ENCODE data around the gene RIPPLY3. TPM values are rescaled to one million over a fixed set of nuclear protein-coding genes. Genes with fewer than 3 reads are reported as not detected.
"Not testable (repeated sequence)": the region's sequence is repeated elsewhere in the genome, so short reads cannot be mapped to it uniquely, and the experiment has no call there.

The RIPPLY3 gene
- total RNA-seq, 1 donor from 2014 or later, result not detected

GRCh38 chr21:36981049-36981391 is 25.5 kb upstream of the RIPPLY3 start:
- Histone ChIP-seq H3K27ac (ENCODE audit: low read depth, low read length) (no peak overlapping the region), H3K36me3 (ENCODE audit: control insufficient read depth in 3 of 3, insufficient read depth in 3 of 3, low read length in 3 of 3) (peaks cover 0 to 3% (median 2%) of the 10 kb centered on the region in 3 donors), H3K27me3 (ENCODE audit: control insufficient read depth in 3 of 3, insufficient read depth in 3 of 3, low read length in 3 of 3) (no peaks in the 10 kb centered on the region), H3K4me3 (ENCODE audit: low read length in 3 of 3) (peak overlapping the region; percentile 66 to 80 (median 77)), H3K9ac (ENCODE audit: low read depth in 1 of 3, low read length in 3 of 3) (peak overlapping the region; percentile 82 to 89 (median 85)), H3K9me3 (ENCODE audit: control insufficient read depth in 3 of 3, low read length in 3 of 3) (peaks cover 0 to under 1% (median 0%) of the 10 kb centered on the region in 3 donors), H3K4me1 (ENCODE audit: control insufficient read depth in 3 of 3, insufficient read depth in 3 of 3, low read length in 3 of 3) (peaks cover 13 to 17% (median 13%) of the 10 kb centered on the region in 3 donors)

DNA sequence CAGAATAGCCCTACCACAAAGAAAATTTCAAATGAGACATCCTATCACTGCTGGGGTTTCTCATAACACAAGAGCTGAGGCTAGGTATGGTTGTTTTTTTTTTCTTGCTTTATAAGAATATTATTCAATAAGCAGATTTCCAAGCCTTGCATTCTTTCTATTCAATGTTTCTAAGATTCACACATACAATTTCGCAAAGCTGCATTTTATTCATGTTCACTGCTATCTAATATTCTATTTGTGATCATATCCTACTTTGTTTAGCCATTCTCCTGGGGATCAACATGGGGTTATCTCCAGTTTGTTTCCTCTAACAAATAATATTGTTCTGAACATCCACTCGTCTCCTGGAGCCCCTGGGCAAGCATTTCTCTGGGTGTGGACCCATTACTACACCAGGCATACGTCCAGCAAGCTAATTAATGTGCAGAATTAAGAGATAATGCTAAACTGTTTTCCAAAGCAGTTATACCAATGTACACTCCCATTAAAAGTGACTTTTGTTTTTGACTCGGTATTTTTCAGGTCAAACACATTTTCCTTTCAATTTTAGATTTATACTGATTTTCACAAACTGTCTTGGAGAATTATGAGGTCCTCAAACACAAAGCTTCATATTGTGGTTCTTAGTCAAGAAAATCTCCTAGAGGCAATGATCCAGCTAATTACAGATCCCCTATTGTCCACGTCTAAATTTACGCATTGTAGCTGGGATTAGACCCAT is 24.4 kb upstream of the RIPPLY3 start:
- peaks cover 0 to 2% (median 0%) of the 10 kb centered on the region in 3 donors for H3K9me3 ChIP-seq (ENCODE audit: control insufficient read depth in 3 of 3, low read length in 3 of 3)
- peaks cover 11 to 17% (median 13%) of the 10 kb centered on the region in 3 donors for H3K4me1 ChIP-seq (ENCODE audit: control insufficient read depth in 3 of 3, insufficient read depth in 3 of 3, low read length in 3 of 3)
- peaks cover 0 to 3% (median 2%) of the 10 kb centered on the region in 3 donors for H3K36me3 ChIP-seq (ENCODE audit: control insufficient read depth in 3 of 3, insufficient read depth in 3 of 3, low read length in 3 of 3)
- no peak overlapping the region for H3K9ac ChIP-seq (ENCODE audit: low read depth in 1 of 3, low read length in 3 of 3)
- H3K27ac ChIP-seq (ENCODE audit: low read depth, low read length), result no peak overlapping the region
- H3K27me3 ChIP-seq (ENCODE audit: control insufficient read depth in 3 of 3, insufficient read depth in 3 of 3, low read length in 3 of 3), result no peaks in the 10 kb centered on the region
- no peak overlapping the region for H3K4me3 ChIP-seq (ENCODE audit: low read length in 3 of 3)

DNA sequence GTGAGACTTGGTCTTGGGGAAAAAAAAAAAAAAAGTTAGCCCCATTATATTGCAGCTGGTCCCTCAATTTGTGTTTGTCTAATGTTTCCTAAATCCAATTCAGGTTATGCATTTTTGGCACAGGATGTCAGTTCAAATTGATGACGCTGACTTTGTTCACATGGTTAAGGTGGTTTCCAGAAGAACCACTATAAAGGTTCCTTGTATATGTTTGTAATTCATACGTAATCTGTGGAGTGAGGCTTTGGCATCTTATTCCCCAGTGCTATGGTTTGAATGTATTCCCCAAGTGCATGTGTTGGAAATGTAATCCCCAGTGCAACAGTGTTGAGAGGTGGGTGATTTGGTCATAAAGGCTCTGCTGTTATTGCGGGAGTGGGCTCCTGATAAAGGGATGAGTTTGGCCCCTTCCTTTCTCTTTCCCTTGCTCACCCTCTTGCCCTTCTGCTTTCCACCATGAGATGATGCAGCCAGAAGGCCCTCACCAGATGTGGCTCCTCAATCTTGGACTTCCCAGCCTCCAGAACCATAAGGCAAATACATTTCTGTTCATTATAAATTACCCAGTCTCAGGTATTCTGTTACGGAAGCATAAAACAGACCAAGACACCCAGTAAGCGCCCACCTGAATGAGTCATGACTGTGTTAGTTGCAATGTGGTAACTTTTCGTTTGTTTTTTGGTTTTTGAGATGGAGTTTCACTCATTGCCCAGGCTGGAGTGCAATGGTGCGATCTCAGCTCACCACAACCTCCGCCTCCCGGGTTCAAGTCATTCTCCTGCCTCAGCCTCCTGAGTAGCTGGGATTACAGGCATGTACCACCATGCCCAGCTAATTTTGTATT is 20.5 kb upstream of the RIPPLY3 start:
- no peak overlapping the region for H3K9ac ChIP-seq (ENCODE audit: low read depth in 1 of 3, low read length in 3 of 3)
- peaks cover 0 to 2% (median 0%) of the 10 kb centered on the region in 3 donors for H3K9me3 ChIP-seq (ENCODE audit: control insufficient read depth in 3 of 3, low read length in 3 of 3)
- peaks cover under 1 to 10% (median 6%) of the 10 kb centered on the region in 3 donors for H3K4me1 ChIP-seq (ENCODE audit: control insufficient read depth in 3 of 3, insufficient read depth in 3 of 3, low read length in 3 of 3)
- H3K27me3 ChIP-seq (ENCODE audit: control insufficient read depth in 3 of 3, insufficient read depth in 3 of 3, low read length in 3 of 3), result no peaks in the 10 kb centered on the region
- H3K36me3 ChIP-seq (ENCODE audit: control insufficient read depth in 3 of 3, insufficient read depth in 3 of 3, low read length in 3 of 3), result peaks cover 0 to 3% (median 2%) of the 10 kb centered on the region in 3 donors
- no peak overlapping the region for H3K4me3 ChIP-seq (ENCODE audit: low read length in 3 of 3)
- H3K27ac ChIP-seq (ENCODE audit: low read depth, low read length), result no peak overlapping the region

DNA sequence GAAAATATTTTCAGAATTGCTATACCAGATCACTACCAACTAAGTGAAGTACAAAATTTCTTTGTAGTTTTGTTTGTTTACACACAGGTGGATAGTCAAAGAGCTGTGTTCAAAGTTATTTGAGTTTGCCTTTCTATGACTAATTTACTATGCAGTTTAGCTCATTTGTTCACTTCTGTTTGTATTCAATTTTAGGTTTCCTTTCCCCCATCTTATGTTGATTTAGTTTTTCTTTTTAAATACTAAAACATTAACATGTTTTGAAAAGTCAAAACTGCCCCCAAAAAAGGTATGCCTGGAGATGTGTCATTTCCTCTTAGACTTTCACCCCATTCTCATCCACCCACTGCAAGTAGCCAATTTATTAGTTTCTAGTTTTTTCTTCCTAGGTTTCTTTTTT is 18.7 kb upstream of the RIPPLY3 start:
- H3K9ac ChIP-seq (ENCODE audit: low read depth in 1 of 3, low read length in 3 of 3), result no peak overlapping the region
- H3K4me1 ChIP-seq (ENCODE audit: control insufficient read depth in 3 of 3, insufficient read depth in 3 of 3, low read length in 3 of 3), result peaks cover 0 to 9% (median 5%) of the 10 kb centered on the region in 3 donors
- no peaks in the 10 kb centered on the region for H3K27me3 ChIP-seq (ENCODE audit: control insufficient read depth in 3 of 3, insufficient read depth in 3 of 3, low read length in 3 of 3)
- no peak overlapping the region for H3K27ac ChIP-seq (ENCODE audit: low read depth, low read length)
- H3K9me3 ChIP-seq (ENCODE audit: control insufficient read depth in 3 of 3, low read length in 3 of 3), result peaks cover 0 to 2% (median 0%) of the 10 kb centered on the region in 3 donors
- H3K36me3 ChIP-seq (ENCODE audit: control insufficient read depth in 3 of 3, insufficient read depth in 3 of 3, low read length in 3 of 3), result peaks cover 0 to 3% (median 2%) of the 10 kb centered on the region in 3 donors
- H3K4me3 ChIP-seq (ENCODE audit: low read length in 3 of 3), result no peak overlapping the region

DNA sequence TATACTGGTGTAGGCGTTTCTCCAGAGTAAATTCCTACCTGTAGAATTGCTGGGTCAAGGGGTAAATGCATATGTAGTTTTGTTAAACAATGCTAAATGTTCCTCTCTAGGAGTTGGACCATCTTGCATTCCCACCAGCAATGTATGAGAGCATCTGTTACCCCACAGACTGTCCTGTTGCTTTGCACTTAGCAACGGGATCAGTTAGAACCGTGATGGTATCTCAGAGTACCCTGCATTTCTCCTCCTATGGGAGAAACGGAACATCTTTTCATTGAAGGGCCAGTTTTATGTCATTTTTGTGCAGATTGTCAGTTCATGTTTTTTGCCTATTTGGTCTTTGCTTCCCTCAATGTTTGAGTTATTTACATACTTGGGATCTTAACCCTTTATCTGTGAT is 18.0 kb upstream of the RIPPLY3 start:
- H3K4me1 ChIP-seq (ENCODE audit: control insufficient read depth in 3 of 3, insufficient read depth in 3 of 3, low read length in 3 of 3), result peaks cover 0 to 9% (median 5%) of the 10 kb centered on the region in 3 donors
- H3K9me3 ChIP-seq (ENCODE audit: control insufficient read depth in 3 of 3, low read length in 3 of 3), result peaks cover 0 to 2% (median 0%) of the 10 kb centered on the region in 3 donors
- no peak overlapping the region for H3K9ac ChIP-seq (ENCODE audit: low read depth in 1 of 3, low read length in 3 of 3)
- peaks cover 0 to 3% (median 2%) of the 10 kb centered on the region in 3 donors for H3K36me3 ChIP-seq (ENCODE audit: control insufficient read depth in 3 of 3, insufficient read depth in 3 of 3, low read length in 3 of 3)
- no peak overlapping the region for H3K4me3 ChIP-seq (ENCODE audit: low read length in 3 of 3)
- no peaks in the 10 kb centered on the region for H3K27me3 ChIP-seq (ENCODE audit: control insufficient read depth in 3 of 3, insufficient read depth in 3 of 3, low read length in 3 of 3)
- no peak overlapping the region for H3K27ac ChIP-seq (ENCODE audit: low read depth, low read length)

DNA sequence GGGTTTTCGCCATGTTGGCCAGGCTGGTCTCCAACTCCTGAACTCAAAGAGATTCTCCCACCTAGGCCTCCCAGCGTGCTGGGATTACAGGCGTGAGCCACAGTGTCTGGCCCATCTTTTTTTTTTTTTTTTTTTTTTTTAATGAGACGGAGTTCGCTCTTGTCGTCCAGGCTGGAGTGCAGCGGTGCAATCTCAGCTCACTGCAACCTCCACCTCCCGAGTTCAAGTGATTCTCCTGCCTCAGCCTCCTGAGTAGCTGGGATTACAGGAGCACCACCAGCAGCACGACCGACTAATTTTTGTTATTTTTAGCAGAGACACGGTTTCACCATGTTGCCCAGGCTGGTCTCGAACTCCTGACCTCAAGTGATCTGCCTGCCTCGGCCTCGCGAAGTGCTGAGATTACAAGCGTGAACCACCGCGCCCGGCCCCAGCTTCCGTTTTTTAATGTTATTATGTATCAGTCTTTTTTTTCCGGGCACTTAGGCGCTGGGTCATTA is 17.3 kb upstream of the RIPPLY3 start:
- H3K9ac ChIP-seq (ENCODE audit: low read depth in 1 of 3, low read length in 3 of 3), result peak overlapping the region; percentile 76 to 92 (median 86)
- not testable (repeated sequence) for H3K27me3 ChIP-seq (ENCODE audit: control insufficient read depth in 3 of 3, insufficient read depth in 3 of 3, low read length in 3 of 3); H3K9me3 ChIP-seq (ENCODE audit: control insufficient read depth in 3 of 3, low read length in 3 of 3); H3K36me3 ChIP-seq (ENCODE audit: control insufficient read depth in 3 of 3, insufficient read depth in 3 of 3, low read length in 3 of 3); H3K4me1 ChIP-seq (ENCODE audit: control insufficient read depth in 3 of 3, insufficient read depth in 3 of 3, low read length in 3 of 3)
- peak overlapping the region; percentile 63 to 83 (median 77) for H3K4me3 ChIP-seq (ENCODE audit: low read length in 3 of 3)
- peak overlapping the region; percentile 82 for H3K27ac ChIP-seq (ENCODE audit: low read depth, low read length)

DNA sequence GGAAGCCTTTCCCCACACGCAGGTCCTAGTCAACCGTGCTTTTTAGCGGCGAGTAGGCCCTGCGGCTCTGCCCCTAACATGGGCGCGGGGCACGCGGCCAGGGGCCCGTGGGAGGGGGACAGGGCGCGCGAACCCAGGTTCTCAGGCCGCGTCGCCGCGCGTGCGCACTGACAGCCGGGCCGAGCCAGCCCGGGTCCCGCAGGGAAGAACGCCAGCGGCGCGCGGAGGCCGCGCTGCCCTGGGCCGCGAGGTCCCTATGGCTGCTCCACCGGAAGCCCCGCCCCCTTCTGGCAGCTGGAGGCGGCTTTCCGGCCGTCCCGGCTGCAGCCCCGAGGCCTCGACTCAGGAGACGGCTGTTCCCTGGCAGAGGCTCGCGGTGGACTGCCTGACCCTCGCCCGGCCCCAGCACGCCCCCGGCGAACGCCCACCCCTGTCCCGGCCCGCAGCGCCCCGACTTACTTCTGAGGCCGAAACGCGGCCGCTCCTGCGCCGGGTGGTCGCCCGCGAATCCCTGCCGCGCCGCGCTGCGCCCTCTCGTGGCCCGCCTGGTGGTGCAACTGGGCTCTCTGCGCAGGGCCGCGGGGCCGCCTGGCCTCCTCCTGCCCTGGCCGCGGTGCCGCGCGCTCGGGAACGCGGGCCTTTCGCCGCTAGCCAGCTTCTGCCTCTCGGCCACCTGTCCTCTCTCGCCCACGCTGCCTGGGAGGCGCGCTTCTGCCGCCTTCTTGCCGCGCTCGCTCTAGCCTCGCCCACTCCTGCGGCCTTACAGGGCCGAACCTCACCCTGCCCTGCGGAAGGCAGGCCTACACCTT is 16.6 kb upstream of the RIPPLY3 start:
- Histone ChIP-seq H3K36me3 (ENCODE audit: control insufficient read depth in 3 of 3, insufficient read depth in 3 of 3, low read length in 3 of 3) (peaks cover 0 to 3% (median 2%) of the 10 kb centered on the region in 3 donors), H3K4me1 (ENCODE audit: control insufficient read depth in 3 of 3, insufficient read depth in 3 of 3, low read length in 3 of 3) (peaks cover 0 to 9% (median 5%) of the 10 kb centered on the region in 3 donors), H3K27ac (ENCODE audit: low read depth, low read length) (peak overlapping the region; percentile 82), H3K4me3 (ENCODE audit: low read length in 3 of 3) (peak overlapping the region; percentile 63 to 83 (median 77)), H3K9ac (ENCODE audit: low read depth in 1 of 3, low read length in 3 of 3) (peak overlapping the region; percentile 85 to 92 (median 86)), H3K27me3 (ENCODE audit: control insufficient read depth in 3 of 3, insufficient read depth in 3 of 3, low read length in 3 of 3) (peaks cover 0 to 5% (median 4%) of the 10 kb centered on the region in 3 donors), H3K9me3 (ENCODE audit: control insufficient read depth in 3 of 3, low read length in 3 of 3) (peaks cover 0 to 2% (median 0%) of the 10 kb centered on the region in 3 donors)

DNA sequence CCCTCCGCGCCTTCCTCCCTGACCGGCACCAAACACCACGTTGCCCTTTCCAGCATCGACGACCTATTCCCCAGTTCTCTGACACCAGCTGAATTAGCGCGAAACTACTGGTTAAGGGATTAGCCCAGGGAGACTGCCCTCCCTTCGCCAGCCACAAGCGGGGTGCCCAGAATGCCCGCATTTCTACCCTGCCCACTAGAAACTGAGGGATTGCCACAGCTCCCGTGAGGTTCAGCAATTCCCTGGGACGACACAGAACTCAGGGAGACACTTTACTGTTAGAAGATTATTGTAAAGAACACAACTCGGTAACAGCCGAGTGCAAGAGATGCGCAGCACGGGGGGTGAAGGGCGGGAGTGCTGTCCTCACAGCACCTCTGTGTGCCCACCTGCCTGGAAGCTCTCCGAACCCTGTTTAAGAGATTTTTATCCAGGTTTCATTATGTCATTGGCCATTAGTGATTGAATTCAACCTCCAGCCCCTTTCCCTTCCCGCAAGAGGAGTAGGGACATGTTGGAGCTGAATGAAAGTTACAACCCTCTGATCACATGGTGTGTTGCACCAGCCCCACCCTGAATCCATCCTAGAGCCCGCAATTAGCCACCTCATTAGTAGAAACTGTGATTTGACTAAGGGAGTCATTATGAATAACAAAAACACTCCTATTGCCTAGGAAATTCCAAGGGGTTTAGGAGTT is 15.8 kb upstream of the RIPPLY3 start:
- Histone ChIP-seq H3K4me3 (ENCODE audit: low read length in 3 of 3) (peak overlapping the region; percentile 46 to 83 (median 77)), H3K27ac (ENCODE audit: low read depth, low read length) (peak overlapping the region; percentile 82), H3K9ac (ENCODE audit: low read depth in 1 of 3, low read length in 3 of 3) (peak overlapping the region; percentile 85 to 92 (median 86)), H3K36me3 (ENCODE audit: control insufficient read depth in 3 of 3, insufficient read depth in 3 of 3, low read length in 3 of 3) (peaks cover 0 to 3% (median 2%) of the 10 kb centered on the region in 3 donors), H3K9me3 (ENCODE audit: control insufficient read depth in 3 of 3, low read length in 3 of 3) (peaks cover 0 to 2% (median 0%) of the 10 kb centered on the region in 3 donors), H3K4me1 (ENCODE audit: control insufficient read depth in 3 of 3, insufficient read depth in 3 of 3, low read length in 3 of 3) (peaks cover 0 to 9% (median 5%) of the 10 kb centered on the region in 3 donors), H3K27me3 (ENCODE audit: control insufficient read depth in 3 of 3, insufficient read depth in 3 of 3, low read length in 3 of 3) (peaks cover 0 to 5% (median 4%) of the 10 kb centered on the region in 3 donors)

DNA sequence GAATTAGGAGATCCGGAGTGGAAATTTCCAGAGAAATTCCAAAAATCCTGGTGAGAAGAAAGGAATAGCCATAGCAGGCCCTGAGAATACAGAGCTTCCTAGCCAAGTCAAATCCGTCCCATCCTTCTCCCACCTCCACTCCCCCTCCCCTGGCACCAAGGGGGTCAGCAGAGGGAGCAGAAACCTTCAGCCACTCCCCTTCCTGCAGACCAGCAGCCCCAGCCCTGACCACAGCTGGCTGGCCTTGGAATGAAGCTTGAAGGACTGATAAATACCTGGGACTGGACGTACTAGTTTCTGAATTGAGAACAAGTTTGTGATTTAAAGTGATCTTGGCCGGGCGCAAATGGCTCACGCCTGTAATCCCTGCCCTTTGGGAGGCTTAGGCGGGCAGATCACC is 13.8 kb upstream of the RIPPLY3 start:
- H3K27me3 ChIP-seq (ENCODE audit: control insufficient read depth in 3 of 3, insufficient read depth in 3 of 3, low read length in 3 of 3), result peaks cover 0 to 8% (median 4%) of the 10 kb centered on the region in 3 donors

More for the DNA sequence above, 13.8 kb upstream of the RIPPLY3 start:
- peaks cover 0 to 9% (median 5%) of the 10 kb centered on the region in 3 donors for H3K4me1 ChIP-seq (ENCODE audit: control insufficient read depth in 3 of 3, insufficient read depth in 3 of 3, low read length in 3 of 3)
- H3K36me3 ChIP-seq (ENCODE audit: control insufficient read depth in 3 of 3, insufficient read depth in 3 of 3, low read length in 3 of 3), result no peaks in the 10 kb centered on the region
- no peak overlapping the region for H3K4me3 ChIP-seq (ENCODE audit: low read length in 3 of 3)
- no peaks in the 10 kb centered on the region for H3K9me3 ChIP-seq (ENCODE audit: control insufficient read depth in 3 of 3, low read length in 3 of 3)
- no peak overlapping the region for H3K9ac ChIP-seq (ENCODE audit: low read depth in 1 of 3, low read length in 3 of 3)
- H3K27ac ChIP-seq (ENCODE audit: low read depth, low read length), result no peak overlapping the region
